Large intestine (tissue), 3 donors: ENCODE measurements around the gene PIR. TPM values are rescaled to one million over a fixed set of nuclear protein-coding genes. Genes with fewer than 3 reads are reported as not detected.

Source experiments
- DNase-seq, 2 donors: peaks; one replicate each; pipeline versions ENCODE4 v3.0.0 to v3.0.0-alpha.2; 2013
- H3K27ac ChIP-seq: one replicate; pipeline ENCODE4 v1.5.1; 2013; ENCODE audit warnings: low read length
- H3K27me3 ChIP-seq: 2 replicates; pipeline ENCODE4 v1.6.1; 2013; ENCODE audit warnings: low read length; ENCODE audit not compliant: control insufficient read depth, insufficient read depth
- H3K36me3 ChIP-seq: 2 replicates; pipeline ENCODE4 v1.6.1; 2013; ENCODE audit warnings: low read length; ENCODE audit not compliant: control insufficient read depth, insufficient read depth
- H3K4me1 ChIP-seq: one replicate; pipeline ENCODE4 v1.6.1; 2013; ENCODE audit warnings: low read length; ENCODE audit not compliant: control insufficient read depth, insufficient read depth
- H3K4me3 ChIP-seq: one replicate; pipeline ENCODE4 v1.5.1; 2013; ENCODE audit warnings: low read length
- H3K9me3 ChIP-seq: one replicate; pipeline ENCODE4 v1.6.1; 2013; ENCODE audit warnings: mild to moderate bottlenecking, low read depth, low read length, moderate library complexity; ENCODE audit not compliant: control insufficient read depth
- WGBS: methylation state at CpG from one replicate; pipeline ENCODE4 v1.1.5; 2013; ENCODE audit warnings: low lambda C conversion rate; ENCODE audit not compliant: insufficient coverage; 5-methylcytosine and 5-hydroxymethylcytosine counted together
- polyA plus RNA-seq: library from polyadenylated mRNA; unstranded; fragments of 120-200 nt; gene quantifications from one replicate; pipeline ENCODE4 v1.2.1, GENCODE V29; 2013

PIR gene
- polyA plus RNA-seq, 1 donor = 6.8 TPM

DNA sequence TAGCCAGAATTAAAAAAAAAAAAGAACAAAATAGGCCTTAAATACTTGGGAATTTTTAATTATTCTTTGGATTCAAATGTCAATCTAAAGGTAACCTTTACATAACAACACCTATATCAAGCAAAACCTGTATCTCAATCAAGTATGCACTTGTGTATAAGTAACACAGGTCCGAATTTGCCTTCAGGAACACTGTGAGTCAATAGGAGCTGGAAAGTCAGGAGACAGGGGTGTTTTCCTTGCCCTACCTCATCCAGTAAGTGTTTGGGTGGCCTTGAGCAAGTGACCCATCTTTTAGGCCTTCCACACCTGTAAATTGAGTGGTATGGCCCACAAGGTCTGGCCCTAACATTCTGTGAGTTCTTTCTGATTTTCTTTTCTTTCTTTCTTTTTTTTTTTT lies 68.1 kb downstream of the PIR start:
- DNase-seq = no peak
- Histone ChIP-seq H3K4me3 (no peak overlapping the region), H3K4me1 (no peaks in the 10 kb centered on the region), H3K27ac (no peak overlapping the region), H3K36me3 (no peaks in the 10 kb centered on the region), H3K9me3 (no peaks in the 10 kb centered on the region), H3K27me3 (no peaks in the 10 kb centered on the region)
- WGBS = no CpG with 5 or more reads among the region's 1 CpG

DNA sequence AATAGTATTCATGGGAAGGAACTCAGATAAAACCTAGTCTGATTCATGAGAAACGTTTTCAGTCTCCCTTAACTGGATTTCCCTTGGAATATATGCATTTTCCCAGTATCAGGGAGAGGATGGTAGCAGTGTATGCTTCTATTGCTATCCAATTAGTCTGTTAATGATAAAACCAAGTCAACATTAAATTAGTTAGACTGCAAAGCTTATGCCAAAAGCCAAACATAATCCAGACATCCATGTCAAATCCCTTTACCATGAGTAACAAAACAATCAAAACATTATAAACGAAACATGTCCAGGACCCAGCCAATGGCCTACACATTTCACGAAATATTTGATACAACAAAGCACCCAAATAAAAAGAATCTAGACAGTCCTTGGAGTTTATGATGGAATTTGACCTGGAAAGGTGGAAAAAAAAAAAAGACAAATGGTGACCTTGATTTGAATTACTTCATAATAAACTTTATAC lies 74.4 kb downstream of the PIR start:
- DNase-seq = no peak
- Histone ChIP-seq H3K4me1 (no peaks in the 10 kb centered on the region), H3K4me3 (no peak overlapping the region), H3K27ac (no peak overlapping the region), H3K36me3 (no peaks in the 10 kb centered on the region), H3K27me3 (no peaks in the 10 kb centered on the region), H3K9me3 (no peaks in the 10 kb centered on the region)
- 100% methylated on average over 1 of the region's 3 CpGs for WGBS

DNA sequence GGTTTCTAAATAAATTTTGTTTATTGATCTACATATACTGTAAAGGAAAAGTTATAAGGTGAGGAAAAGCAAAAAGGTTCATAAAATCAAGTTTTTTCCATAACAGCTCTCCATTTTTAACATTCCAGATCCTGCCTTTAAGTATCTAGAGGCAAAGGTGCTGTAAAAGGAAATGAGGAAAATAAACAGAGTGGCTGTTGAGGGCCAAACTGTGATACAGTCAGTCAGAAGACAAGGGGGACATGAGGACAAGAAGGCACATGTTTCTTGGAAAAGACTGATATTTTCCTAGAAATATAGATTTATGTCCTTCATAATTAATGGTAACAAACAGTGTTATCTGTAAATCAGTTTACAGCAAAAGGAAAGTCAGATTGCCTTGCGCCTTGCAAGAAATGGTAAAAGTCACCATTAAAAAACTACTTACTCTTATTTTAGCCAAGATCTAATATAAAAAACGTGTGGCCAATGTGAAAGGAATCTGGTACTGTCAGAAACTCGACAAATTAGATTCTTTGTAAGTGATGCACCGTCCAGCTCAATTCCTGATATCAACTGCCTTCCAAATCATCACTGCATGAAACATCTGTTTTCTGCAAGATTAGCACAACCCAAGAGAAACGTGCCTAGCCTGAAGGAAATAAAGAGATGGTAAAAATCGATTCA lies 75.0 kb downstream of the PIR start:
- no peaks in the 10 kb centered on the region for H3K27me3 ChIP-seq
- H3K4me3 ChIP-seq = no peak overlapping the region
- H3K27ac ChIP-seq = no peak overlapping the region
- DNase-seq = no peak
- no CpG with 5 or more reads among the region's 6 CpGs for WGBS
- H3K36me3 ChIP-seq = no peaks in the 10 kb centered on the region
- H3K9me3 ChIP-seq = no peaks in the 10 kb centered on the region
- H3K4me1 ChIP-seq = no peaks in the 10 kb centered on the region

DNA sequence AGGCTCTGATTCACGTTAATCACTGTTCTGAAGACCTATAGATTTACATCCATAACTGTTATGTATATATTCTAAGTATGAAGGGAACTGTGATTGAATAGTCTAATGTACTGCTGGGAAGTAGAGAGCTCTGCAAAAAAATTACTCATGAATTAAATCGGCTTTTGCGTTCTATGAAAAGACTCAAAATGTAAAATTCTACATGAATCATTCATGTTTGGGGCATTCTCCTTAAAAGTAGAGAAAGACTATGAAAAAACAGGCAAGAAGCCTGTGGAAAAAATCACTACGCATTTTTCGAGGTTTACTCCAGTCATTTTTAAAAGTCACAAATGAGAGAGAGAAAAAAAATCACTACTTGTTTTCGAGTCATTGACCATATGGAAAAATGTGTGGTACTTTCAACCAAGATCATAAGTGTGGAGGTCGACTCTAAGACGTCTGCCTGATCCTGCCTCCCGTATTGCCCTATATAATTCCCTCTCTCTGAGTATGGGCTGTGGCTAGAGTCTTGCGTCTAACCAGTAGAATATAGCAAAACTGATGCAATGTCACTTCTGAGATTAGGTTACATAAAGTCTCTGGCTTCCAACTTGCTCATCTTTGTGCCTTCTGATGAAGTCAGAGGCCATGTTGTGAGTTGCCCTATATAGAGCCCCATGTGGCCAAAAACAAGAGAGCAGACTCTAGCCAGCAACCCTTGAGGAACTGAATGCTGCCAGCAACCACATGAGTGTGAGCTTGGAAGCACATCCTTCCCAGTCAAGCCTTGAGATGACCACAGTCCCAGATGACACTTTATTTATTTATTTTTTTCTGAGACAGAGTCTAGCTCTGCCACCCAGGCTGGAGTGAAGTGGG lies 76.8 kb downstream of the PIR start:
- no peaks in the 10 kb centered on the region for H3K4me1 ChIP-seq
- H3K4me3 ChIP-seq = no peak overlapping the region
- no peaks in the 10 kb centered on the region for H3K9me3 ChIP-seq
- H3K27me3 ChIP-seq = no peaks in the 10 kb centered on the region
- no peaks in the 10 kb centered on the region for H3K36me3 ChIP-seq
- DNase-seq = no peak
- no peak overlapping the region for H3K27ac ChIP-seq
- WGBS = no CpG with 5 or more reads among the region's 10 CpGs

DNA sequence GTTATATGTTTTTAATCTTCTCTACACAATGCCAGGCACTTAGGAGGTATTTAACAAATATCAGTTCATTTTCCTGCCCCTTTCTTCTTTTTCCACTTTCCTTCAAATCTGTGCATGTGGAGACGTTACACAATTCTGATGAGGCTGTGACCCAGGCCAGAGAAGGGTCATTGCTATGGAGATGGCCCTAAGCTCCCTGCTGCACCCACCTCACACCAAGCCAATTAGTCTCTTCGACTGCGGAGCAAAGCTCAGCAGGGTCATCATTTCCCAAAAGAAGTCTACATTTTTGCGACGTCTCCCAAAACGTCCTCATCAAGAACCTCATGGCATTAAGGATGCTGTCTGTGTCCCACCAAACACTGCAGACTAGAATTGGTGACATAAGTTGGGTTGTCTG lies 80.0 kb downstream of the PIR start:
- no CpG with 5 or more reads among the region's 6 CpGs for WGBS
- H3K36me3 ChIP-seq = no peaks in the 10 kb centered on the region
- H3K4me1 ChIP-seq = no peaks in the 10 kb centered on the region
- no peak for DNase-seq
- H3K27ac ChIP-seq = no peak overlapping the region
- H3K27me3 ChIP-seq = no peaks in the 10 kb centered on the region
- no peak overlapping the region for H3K4me3 ChIP-seq
- H3K9me3 ChIP-seq = no peaks in the 10 kb centered on the region

DNA sequence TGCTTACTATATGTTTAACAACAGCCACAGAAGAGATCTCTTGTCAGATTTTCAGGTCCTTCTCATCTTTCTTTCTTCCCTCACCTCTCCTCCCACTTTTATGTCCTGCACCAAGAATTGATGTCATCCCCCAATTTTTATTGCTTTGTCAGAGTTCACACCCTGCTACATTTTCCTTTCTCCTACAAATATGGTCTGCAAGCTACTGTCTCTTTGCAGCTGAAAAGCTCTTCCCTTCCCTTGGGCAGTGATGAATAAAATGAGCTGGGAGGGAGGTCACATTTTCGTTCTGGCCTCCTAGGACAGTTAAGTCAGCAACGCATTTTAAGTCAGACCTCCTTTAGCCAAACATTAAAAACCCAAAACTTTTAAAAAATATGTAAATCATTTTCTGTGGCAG lies 82.2 kb downstream of the PIR start:
- WGBS = no CpG with 5 or more reads among the region's 2 CpGs
- no peak for DNase-seq
- no peaks in the 10 kb centered on the region for H3K27me3 ChIP-seq
- no peaks in the 10 kb centered on the region for H3K4me1 ChIP-seq
- no peak overlapping the region for H3K4me3 ChIP-seq
- H3K9me3 ChIP-seq = no peaks in the 10 kb centered on the region
- H3K36me3 ChIP-seq = no peaks in the 10 kb centered on the region
- no peak overlapping the region for H3K27ac ChIP-seq

DNA sequence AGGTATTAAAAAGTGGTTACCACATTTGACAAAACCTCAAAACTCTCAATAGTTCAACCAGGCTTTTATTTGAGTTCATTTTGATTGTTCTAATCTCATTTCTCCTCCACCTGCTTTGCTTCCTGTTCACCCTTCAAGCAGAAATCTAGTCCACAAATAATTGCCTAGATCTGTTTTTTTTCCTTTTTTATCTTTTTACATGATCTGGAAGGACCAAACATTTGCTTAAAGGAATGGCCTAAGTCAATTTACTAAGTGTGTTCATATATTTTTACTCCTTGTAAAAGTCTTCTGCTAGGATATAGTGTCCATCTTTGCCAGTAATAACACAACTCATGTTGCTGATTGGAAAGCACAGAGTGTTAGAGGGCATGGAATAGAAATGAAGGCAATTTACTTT lies 82.7 kb downstream of the PIR start:
- no peaks in the 10 kb centered on the region for H3K9me3 ChIP-seq
- no peaks in the 10 kb centered on the region for H3K27me3 ChIP-seq
- H3K36me3 ChIP-seq = no peaks in the 10 kb centered on the region
- no peaks in the 10 kb centered on the region for H3K4me1 ChIP-seq
- DNase-seq = no peak
- H3K4me3 ChIP-seq = no peak overlapping the region
- H3K27ac ChIP-seq = no peak overlapping the region

DNA sequence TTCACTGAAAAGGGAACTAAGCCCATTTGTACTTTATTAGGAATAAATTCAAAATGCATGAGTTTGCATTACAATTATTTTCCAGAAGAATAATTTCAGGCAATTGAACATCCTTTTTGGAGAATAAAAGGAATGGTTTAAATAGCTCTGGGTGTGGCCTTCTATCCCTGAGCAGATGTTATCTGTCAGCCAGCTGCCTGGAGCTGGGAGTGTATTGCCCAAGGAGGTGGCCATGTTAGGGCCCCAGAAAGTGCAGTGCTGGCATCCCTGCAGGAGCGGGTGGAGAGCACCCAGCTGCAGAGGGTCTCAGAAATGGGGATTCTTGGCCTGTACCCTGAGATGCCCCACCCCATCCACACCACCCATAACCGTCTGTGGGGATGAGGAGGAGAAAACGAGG lies 87.3 kb downstream of the PIR start:
- Histone ChIP-seq H3K27ac (no peak overlapping the region), H3K4me3 (no peak overlapping the region), H3K9me3 (no peaks in the 10 kb centered on the region), H3K36me3 (no peaks in the 10 kb centered on the region), H3K27me3 (no peaks in the 10 kb centered on the region), H3K4me1 (no peaks in the 10 kb centered on the region)
- DNase-seq = no peak
- WGBS = no CpG with 5 or more reads among the region's 3 CpGs

DNA sequence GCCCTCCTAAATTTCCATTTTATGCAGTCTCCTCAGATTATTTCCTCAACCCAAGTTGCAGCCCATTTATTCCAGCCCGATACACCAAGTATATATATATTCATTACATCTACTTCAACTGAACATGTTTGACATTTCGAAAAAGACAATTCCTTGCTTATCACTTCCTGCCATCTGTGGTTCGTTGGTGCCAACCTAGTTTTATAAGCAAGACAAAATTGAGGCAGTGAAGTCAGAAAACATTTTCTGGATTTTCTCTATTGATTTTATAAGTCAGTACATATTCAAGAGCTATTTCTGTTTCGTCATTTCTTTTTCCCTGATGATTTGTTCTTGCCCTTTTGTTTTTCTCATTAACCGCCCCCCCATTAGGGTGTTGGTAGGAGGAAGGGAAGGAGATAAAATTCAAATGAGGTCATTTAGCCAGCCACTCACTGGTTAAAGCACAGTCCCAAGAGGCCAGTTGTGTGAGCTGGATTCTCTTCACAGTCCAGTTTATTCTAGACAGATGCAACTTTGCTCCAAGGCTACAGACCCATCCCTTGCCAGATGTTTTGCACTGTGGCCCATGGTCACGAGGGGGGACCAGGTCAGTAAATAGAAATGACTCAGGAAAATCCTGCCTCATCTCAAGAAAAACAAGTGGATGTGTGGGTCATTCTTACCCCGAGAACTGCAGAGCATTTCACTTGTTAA lies 88.6 kb downstream of the PIR start:
- Histone ChIP-seq H3K27ac (no peak overlapping the region), H3K27me3 (no peaks in the 10 kb centered on the region), H3K4me3 (no peak overlapping the region), H3K9me3 (no peaks in the 10 kb centered on the region), H3K36me3 (no peaks in the 10 kb centered on the region), H3K4me1 (no peaks in the 10 kb centered on the region)
- DNase-seq = peak in 1 of 2 donors; percentile 1
- no CpG with 5 or more reads among the region's 7 CpGs for WGBS

DNA sequence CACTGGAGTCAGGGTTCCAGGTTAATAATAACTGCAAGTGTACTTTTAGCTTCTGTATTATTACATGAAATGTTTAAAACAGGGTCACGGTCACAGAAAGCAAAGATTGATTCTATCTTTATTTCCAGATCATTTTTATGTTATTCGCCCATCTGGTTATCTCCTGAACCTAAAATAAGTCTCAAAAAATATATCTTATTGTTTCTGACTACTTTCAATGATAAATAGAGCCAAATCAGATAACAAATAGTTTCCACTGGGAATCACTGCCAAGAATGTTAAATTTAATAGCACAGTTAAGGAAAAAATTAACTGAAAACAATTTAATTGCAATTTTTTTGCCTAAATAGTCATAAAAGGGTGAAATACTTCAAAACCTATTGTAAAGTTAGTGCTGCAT lies 91.8 kb downstream of the PIR start:
- Histone ChIP-seq H3K4me3 (no peak overlapping the region), H3K27me3 (no peaks in the 10 kb centered on the region), H3K36me3 (no peaks in the 10 kb centered on the region), H3K27ac (no peak overlapping the region), H3K4me1 (no peaks in the 10 kb centered on the region), H3K9me3 (no peaks in the 10 kb centered on the region)
- no CpG with 5 or more reads among the region's 2 CpGs for WGBS
- DNase-seq = no peak
